ENCODE data around the gene CRYBB1. TPM values are rescaled to one million over a fixed set of nuclear protein-coding genes. Genes with fewer than 3 reads are reported as not detected.

The CRYBB1 gene
- total and polyA plus RNA-seq, 4 donors: 0.14 to 1.1 (median 0.45) TPM

- no peak for TF ChIP-seq CTCF (IDR thresholded peaks at IDR 0.05; ENCODE audit: control extremely low read depth, extremely low read depth)
- 83 to 90% methylated on average over 2 of the region's 2 CpGs for WGBS, 2 donors
- H3K36me3 ChIP-seq (ENCODE audit: control insufficient read depth in 4 of 4, insufficient read depth in 4 of 4, low read length in 4 of 4): no peaks in the 10 kb centered on the region
- ATAC-seq (ENCODE audit: insufficient read depth, low FRiP score): no peak
- no peak for DNase-seq
- H3K27ac ChIP-seq (ENCODE audit: low read depth in 1 of 2, low read length in 1 of 2): no peak overlapping the region
- peaks cover 0 to 2% (median 0%) of the 10 kb centered on the region in 4 donors for H3K9me3 ChIP-seq (ENCODE audit: control insufficient read depth in 4 of 4, insufficient read depth in 3 of 4, low read length in 3 of 4)
- H3K4me3 ChIP-seq: no peak overlapping the region
- H3K4me1 ChIP-seq (ENCODE audit: control insufficient read depth in 5 of 5, insufficient read depth in 5 of 5, low read length in 5 of 5): peaks cover 0 to 5% (median 0%) of the 10 kb centered on the region in 5 donors
- no peak overlapping the region for H3K9ac ChIP-seq (ENCODE audit: insufficient read depth in 1 of 2, low read length in 2 of 2)
- H3K27me3 ChIP-seq (ENCODE audit: control insufficient read depth in 3 of 3, insufficient read depth in 3 of 3, low read length in 2 of 3): no peaks in the 10 kb centered on the region
These were observed 17.3 kb upstream of the CRYBB1 start for GRCh38 chr22:26635117-26635516.

- no peak for TF ChIP-seq CTCF (IDR thresholded peaks at IDR 0.05; ENCODE audit: control extremely low read depth, extremely low read depth)
- H3K27me3 ChIP-seq (ENCODE audit: control insufficient read depth in 3 of 3, insufficient read depth in 3 of 3, low read length in 2 of 3): no peaks in the 10 kb centered on the region
- no peak overlapping the region for H3K27ac ChIP-seq (ENCODE audit: low read depth in 1 of 2, low read length in 1 of 2)
- H3K9ac ChIP-seq (ENCODE audit: insufficient read depth in 1 of 2, low read length in 2 of 2): no peak overlapping the region
- peaks cover 0 to 2% (median 0%) of the 10 kb centered on the region in 4 donors for H3K9me3 ChIP-seq (ENCODE audit: control insufficient read depth in 4 of 4, insufficient read depth in 3 of 4, low read length in 3 of 4)
- DNase-seq (no peak), ATAC-seq (ENCODE audit: insufficient read depth, low FRiP score) (no peak)
- peaks cover 0 to 5% (median 0%) of the 10 kb centered on the region in 5 donors for H3K4me1 ChIP-seq (ENCODE audit: control insufficient read depth in 5 of 5, insufficient read depth in 5 of 5, low read length in 5 of 5)
- 89 to 98% methylated on average over 3 of the region's 3 CpGs for WGBS, 2 donors
- H3K4me3 ChIP-seq: no peak overlapping the region
- H3K36me3 ChIP-seq (ENCODE audit: control insufficient read depth in 4 of 4, insufficient read depth in 4 of 4, low read length in 4 of 4): no peaks in the 10 kb centered on the region
These were observed 16.4 kb upstream of the CRYBB1 start for GRCh38 chr22:26634189-26634588.

DNA sequence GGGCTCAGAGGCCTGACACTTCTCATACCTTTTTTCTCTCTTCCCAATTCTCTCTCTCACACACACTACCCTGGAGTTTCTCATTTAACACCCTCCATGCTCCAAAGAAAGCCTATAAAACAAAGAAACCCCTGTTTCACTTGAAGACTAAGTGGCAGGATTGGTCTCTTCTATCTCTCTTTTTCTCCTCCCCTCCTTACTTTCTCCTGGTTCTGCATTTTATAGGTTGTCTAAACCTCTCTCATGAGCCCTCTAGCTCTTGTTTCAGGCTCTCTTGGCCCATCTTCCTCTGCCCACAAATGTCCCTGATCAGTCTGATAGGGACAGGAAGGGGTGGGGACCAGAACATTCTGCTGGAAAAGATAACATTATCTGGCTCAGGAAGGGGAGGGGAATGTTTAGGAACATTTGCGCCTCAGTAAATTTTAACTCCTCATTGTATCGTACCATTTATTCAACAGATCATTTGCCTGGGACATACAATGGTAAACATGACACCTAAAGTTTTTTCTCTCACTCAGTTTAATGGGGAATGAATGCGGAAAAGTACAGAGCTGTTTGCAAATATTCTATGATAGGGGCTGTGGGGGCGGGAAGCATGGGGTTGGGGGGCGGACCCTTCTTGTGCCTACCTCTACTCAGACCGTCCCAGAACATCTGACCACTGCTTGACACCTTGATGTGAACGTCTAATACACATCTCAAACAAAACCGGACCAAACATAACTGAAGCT, 14.8 kb upstream of the CRYBB1 start:
- H3K27me3 ChIP-seq (ENCODE audit: control insufficient read depth in 3 of 3, insufficient read depth in 3 of 3, low read length in 2 of 3): no peaks in the 10 kb centered on the region
- TF ChIP-seq CTCF (IDR thresholded peaks at IDR 0.05; ENCODE audit: control extremely low read depth, extremely low read depth): no peak
- H3K36me3 ChIP-seq (ENCODE audit: control insufficient read depth in 4 of 4, insufficient read depth in 4 of 4, low read length in 4 of 4): no peaks in the 10 kb centered on the region
- WGBS, 2 donors: 39 to 56% methylated on average over 8 of the region's 8 CpGs
- no peak overlapping the region for H3K9ac ChIP-seq (ENCODE audit: insufficient read depth in 1 of 2, low read length in 2 of 2)
- H3K4me1 ChIP-seq (ENCODE audit: control insufficient read depth in 5 of 5, insufficient read depth in 5 of 5, low read length in 5 of 5): peaks cover 0 to 7% (median 0%) of the 10 kb centered on the region in 5 donors
- DNase-seq (peak in 2 of 3 donors; percentile 48 to 59), ATAC-seq (ENCODE audit: insufficient read depth, low FRiP score) (no peak)
- H3K27ac ChIP-seq (ENCODE audit: low read depth in 1 of 2, low read length in 1 of 2): no peak overlapping the region
- peaks cover 0 to 2% (median 0%) of the 10 kb centered on the region in 4 donors for H3K9me3 ChIP-seq (ENCODE audit: control insufficient read depth in 4 of 4, insufficient read depth in 3 of 4, low read length in 3 of 4)
- H3K4me3 ChIP-seq: no peak overlapping the region
